Loucy (cell line): ENCODE measurements around the gene ROS1.

Experiments used
- H2AFZ ChIP-seq: fragments of 200-600 bp; sonication (generic); 2 replicates; pipeline ENCODE4 v1.6.0; 2016; ENCODE audit warnings: antibody characterized with exemption, mild to moderate bottlenecking, low read length, moderate library complexity
- H3F3A ChIP-seq: fragments of 200-600 bp; 2 replicates; pipeline ENCODE4 v1.6.0; 2016; ENCODE audit warnings: antibody characterized with exemption, low read depth, mild to moderate bottlenecking
- H3K27me3 ChIP-seq: fragments of 200-600 bp; sonication (generic); 2 replicates; pipeline ENCODE4 v1.6.1; 2014; ENCODE audit warnings: low read length, mild to moderate bottlenecking; ENCODE audit not compliant: insufficient read depth, poor library complexity, severe bottlenecking
- H3K36me3 ChIP-seq: fragments of 200-600 bp; sonication (generic); 2 replicates; pipeline ENCODE4 v1.6.1; 2016; ENCODE audit warnings: low read length; ENCODE audit not compliant: insufficient read depth
- H3K4me1 ChIP-seq: fragments of 200-600 bp; sonication (generic); 2 replicates; pipeline ENCODE4 v1.5.1; 2014; ENCODE audit warnings: low read length, mild to moderate bottlenecking; ENCODE audit not compliant: insufficient read depth, poor library complexity, severe bottlenecking
- H3K4me2 ChIP-seq: fragments of 200-600 bp; sonication (generic); 2 replicates; pipeline ENCODE4 v1.6.0; 2014; ENCODE audit warnings: antibody characterized with exemption, low read length, low read depth, mild to moderate bottlenecking; ENCODE audit not compliant: poor library complexity, severe bottlenecking
- H3K4me3 ChIP-seq: fragments of 200-600 bp; sonication (generic); 2 replicates; pipeline ENCODE4 v1.5.1; 2014; ENCODE audit warnings: low read length, mild to moderate bottlenecking, mixed read lengths; ENCODE audit not compliant: poor library complexity, severe bottlenecking
- H3K79me2 ChIP-seq: fragments of 200-600 bp; sonication (generic); 2 replicates; pipeline ENCODE4 v1.6.1; 2014; ENCODE audit warnings: low read length; ENCODE audit not compliant: insufficient read depth
- H3K9ac ChIP-seq: fragments of 200-600 bp; sonication (generic); 2 replicates; pipeline ENCODE4 v1.6.0; 2014; ENCODE audit warnings: mild to moderate bottlenecking, low read depth, low read length, moderate library complexity; ENCODE audit not compliant: poor library complexity, severe bottlenecking
- H3K9me2 ChIP-seq: fragments of 200-600 bp; sonication (generic); replicated peaks from 2 replicates; pipeline ENCODE4 v1.6.1; 2016; ENCODE audit warnings: low read depth, low read length, mixed read lengths
- H3K9me3 ChIP-seq: fragments of 200-600 bp; sonication (generic); 2 replicates; pipeline ENCODE4 v1.6.1; 2014; ENCODE audit warnings: mild to moderate bottlenecking, antibody characterized with exemption, low read length, low read depth; ENCODE audit not compliant: insufficient read depth
- H4K20me1 ChIP-seq: fragments of 200-600 bp; sonication (generic); 2 replicates; pipeline ENCODE4 v1.6.0; 2014; ENCODE audit warnings: antibody characterized with exemption, low read length, mild to moderate bottlenecking; ENCODE audit not compliant: insufficient read depth, poor library complexity, severe bottlenecking
- EZH2phosphoT487 ChIP-seq: fragments of 200-600 bp; IDR thresholded peaks from 2 replicates; pipeline ENCODE4 v1.6.1; 2018; ENCODE audit warnings: antibody characterized with exemption, mild to moderate bottlenecking, moderate library complexity, borderline replicate concordance
- TF ChIP-seq, protein P1 (sequence below): fragments of 200-600 bp; sonication (generic); conservative IDR thresholded peaks from 2 replicates; pipeline ENCODE4 v1.5.1; 2014; ENCODE audit warnings: mild to moderate bottlenecking, antibody characterized with exemption, low read length

The ROS1 gene

DNA sequence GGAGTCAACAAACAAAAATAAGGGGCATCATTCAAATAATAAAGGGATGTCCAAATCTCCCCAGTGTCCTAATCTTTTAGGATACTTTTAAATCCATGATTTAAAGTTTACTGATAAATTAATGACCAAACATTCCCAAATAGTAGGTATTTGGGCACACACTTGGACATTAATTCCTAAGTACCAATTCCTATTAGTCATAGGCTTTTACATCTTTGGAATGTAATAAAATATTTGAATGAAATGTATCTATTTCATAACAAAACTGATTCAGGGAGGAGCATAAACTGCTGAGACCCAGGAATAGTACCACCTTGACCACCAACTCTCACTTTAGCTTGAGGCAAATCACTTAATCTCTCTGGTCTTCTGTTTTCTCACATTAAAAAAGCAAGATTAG, 116.1 kb downstream of the ROS1 start:
- Histone ChIP-seq H3K27me3 (no peaks in the 10 kb centered on the region), H3K79me2 (no peaks in the 10 kb centered on the region), H3K4me3 (no peak overlapping the region), H3K9me2 (no peaks in the 10 kb centered on the region), H3K4me2 (no peak overlapping the region), H3K9me3 (no peaks in the 10 kb centered on the region), H3K4me1 (no peaks in the 10 kb centered on the region), H3F3A (no peaks in the 10 kb centered on the region), H2AFZ (no peak overlapping the region), H3K9ac (no peak overlapping the region), H4K20me1 (no peaks in the 10 kb centered on the region), H3K36me3 (no peaks in the 10 kb centered on the region)
- no peak for TF ChIP-seq EZH2phosphoT487
- TF ChIP-seq, protein P1, sequence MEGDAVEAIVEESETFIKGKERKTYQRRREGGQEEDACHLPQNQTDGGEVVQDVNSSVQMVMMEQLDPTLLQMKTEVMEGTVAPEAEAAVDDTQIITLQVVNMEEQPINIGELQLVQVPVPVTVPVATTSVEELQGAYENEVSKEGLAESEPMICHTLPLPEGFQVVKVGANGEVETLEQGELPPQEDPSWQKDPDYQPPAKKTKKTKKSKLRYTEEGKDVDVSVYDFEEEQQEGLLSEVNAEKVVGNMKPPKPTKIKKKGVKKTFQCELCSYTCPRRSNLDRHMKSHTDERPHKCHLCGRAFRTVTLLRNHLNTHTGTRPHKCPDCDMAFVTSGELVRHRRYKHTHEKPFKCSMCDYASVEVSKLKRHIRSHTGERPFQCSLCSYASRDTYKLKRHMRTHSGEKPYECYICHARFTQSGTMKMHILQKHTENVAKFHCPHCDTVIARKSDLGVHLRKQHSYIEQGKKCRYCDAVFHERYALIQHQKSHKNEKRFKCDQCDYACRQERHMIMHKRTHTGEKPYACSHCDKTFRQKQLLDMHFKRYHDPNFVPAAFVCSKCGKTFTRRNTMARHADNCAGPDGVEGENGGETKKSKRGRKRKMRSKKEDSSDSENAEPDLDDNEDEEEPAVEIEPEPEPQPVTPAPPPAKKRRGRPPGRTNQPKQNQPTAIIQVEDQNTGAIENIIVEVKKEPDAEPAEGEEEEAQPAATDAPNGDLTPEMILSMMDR = no peak

DNA sequence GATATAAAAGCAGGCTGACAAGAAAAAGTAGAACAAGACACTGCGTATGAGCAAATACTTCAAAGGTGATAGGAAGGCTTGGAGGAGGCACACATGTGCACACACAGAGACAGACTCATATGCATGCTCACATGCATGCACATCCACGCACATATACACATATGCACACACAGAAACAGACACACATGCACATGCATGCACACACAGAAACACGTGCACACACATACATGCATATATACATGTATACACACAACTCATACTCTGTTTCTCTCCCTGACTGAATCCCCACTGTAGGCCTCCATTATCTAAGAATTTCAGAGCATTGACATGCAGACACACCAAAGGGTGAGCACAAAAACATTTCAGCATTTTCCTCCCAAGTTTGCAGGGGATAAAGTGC, 116.7 kb downstream of the ROS1 start:
- no peak overlapping the region for H3K9ac ChIP-seq

DNA sequence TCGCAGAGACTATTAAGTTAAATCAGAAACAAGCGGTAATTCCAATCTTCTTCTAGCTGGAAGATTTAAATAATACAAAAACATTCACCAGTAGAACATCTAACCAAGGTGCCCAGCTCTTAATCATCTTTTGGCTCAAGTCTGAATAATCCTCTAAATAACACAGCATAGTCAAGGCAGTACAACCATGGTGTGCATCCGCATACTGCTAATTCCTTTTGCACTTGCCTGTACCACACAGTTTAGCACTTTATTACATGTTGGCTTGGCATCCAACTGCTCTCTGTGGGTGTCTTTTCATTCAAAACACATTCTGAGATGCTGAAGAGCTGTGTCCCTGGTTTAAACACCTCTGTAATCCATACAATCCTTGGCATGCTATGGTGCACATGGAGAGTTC, 118.1 kb downstream of the ROS1 start:
- Histone ChIP-seq H3K4me2 (no peak overlapping the region), H3K9ac (no peak overlapping the region), H3K4me3 (no peak overlapping the region), H3F3A (no peaks in the 10 kb centered on the region), H3K9me3 (no peaks in the 10 kb centered on the region), H4K20me1 (no peaks in the 10 kb centered on the region), H3K79me2 (no peaks in the 10 kb centered on the region), H3K36me3 (no peaks in the 10 kb centered on the region), H3K4me1 (no peaks in the 10 kb centered on the region), H3K9me2 (0 out of 2 replicates have a peak, but pooled peaks cover 3% of the 10 kb centered on the region), H3K27me3 (no peaks in the 10 kb centered on the region), H2AFZ (no peak overlapping the region)
- no peak for TF ChIP-seq EZH2phosphoT487
- TF ChIP-seq, protein P1 = no peak

More for the DNA sequence above, 116.7 kb downstream of the ROS1 start:
- no peaks in the 10 kb centered on the region for H3K36me3 ChIP-seq
- no peak overlapping the region for H3K4me2 ChIP-seq
- H3K27me3 ChIP-seq = no peaks in the 10 kb centered on the region
- H4K20me1 ChIP-seq = no peaks in the 10 kb centered on the region
- TF ChIP-seq, protein P1 = no peak
- TF ChIP-seq EZH2phosphoT487 = no peak
- H3K9me3 ChIP-seq = no peaks in the 10 kb centered on the region
- H3K9me2 ChIP-seq = no peaks in the 10 kb centered on the region
- H3K79me2 ChIP-seq = no peaks in the 10 kb centered on the region
- H2AFZ ChIP-seq = no peak overlapping the region
- H3F3A ChIP-seq = no peaks in the 10 kb centered on the region
- H3K4me1 ChIP-seq = no peaks in the 10 kb centered on the region
- H3K4me3 ChIP-seq = no peak overlapping the region
